Activated T-cell treated with anti-CD3 and anti-CD28 coated beads for 1 hour (primary cell): ENCODE measurements around the gene FARP1.

Source experiments
- DNase-seq: peaks from one replicate; pipeline ENCODE4 v3.0.0-alpha.2; 2020; ENCODE audit warnings: low read depth

The FARP1 gene

GRCh38 chr13:98284679-98285078 is 141.8 kb downstream of the FARP1 start:
- DNase-seq: no peak

GRCh38 chr13:98285317-98285716 is 142.4 kb downstream of the FARP1 start:
- no peak for DNase-seq

DNA sequence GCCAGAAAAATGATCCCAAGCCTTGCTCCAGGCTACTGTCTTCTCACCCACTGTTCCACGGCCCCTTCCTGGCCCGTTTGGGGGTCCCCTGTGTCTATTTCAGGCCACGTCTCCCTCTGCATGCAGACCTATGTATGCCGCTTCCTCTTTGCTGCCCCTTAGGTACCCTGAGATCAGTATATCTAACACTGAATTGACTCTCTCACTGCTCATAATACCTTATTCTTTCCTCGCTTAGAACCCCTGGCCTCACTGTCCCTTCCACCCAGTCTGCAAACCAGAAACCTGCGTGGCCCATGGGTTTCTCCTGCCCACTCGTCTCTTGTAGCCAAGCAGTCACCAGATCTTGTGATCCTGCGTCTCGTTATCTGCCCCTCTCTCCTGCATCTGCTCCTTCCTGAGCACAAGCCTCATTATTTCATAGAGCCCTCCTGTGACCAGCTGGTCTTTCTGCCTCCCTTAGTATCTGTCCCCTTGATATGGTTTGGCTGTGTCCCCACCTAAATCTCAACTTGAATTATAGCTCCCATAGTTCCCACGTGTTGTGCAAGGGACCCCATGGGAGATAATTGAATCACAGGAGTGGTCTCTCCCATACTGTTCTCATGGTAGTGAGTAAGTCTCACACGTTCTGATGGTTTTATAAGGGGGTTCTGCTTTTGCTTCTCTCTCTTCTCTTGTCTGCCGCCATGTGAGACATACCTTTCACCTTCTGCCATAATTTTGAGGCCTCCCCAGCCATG is 143.1 kb downstream of the FARP1 start:
- DNase-seq: no peak

GRCh38 chr13:98286799-98287198 is 143.9 kb downstream of the FARP1 start:
- no peak for DNase-seq

GRCh38 chr13:98288211-98288610 is 145.3 kb downstream of the FARP1 start:
- DNase-seq: no peak

GRCh38 chr13:98289339-98289945 is 146.5 kb downstream of the FARP1 start:
- no peak for DNase-seq

DNA sequence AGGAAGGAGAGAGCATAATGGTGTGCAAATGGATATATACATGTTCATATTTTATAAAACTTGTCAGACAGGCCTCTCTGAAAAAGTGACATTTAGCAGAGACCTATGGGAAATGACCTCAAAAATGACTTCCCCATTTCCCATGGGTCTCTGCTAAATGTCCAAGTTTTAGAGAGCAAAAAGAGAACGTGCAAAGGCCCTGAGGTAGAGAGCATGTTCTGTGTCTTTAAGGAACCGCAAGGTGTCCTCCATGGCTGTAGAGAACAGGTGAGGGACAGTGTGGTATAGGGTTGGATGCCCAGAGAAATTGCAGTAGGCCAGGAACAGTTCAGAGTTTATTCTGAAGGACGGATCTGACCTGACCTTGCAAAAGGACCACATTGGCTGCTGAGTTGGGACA is 147.4 kb downstream of the FARP1 start:
- DNase-seq: no peak

DNA sequence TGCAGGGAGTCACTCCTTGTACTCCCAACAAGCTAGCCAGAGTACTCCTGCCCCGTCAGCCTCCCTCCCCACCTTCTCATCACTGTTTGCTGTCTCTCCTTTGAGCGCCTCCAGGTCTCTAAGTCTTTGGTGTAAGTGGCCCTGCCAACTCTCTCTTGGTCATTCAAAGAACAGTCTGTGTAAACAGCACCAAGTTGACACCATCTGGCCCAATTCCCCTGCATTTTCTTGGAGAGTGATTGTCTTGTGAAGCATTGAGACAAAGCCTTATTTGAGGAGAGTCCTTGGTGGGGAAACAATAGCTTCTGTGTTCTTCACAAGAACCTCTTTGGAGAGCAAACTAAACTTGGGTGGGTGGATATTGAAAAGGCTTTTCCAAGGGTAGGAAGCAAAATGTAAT is 148.8 kb downstream of the FARP1 start:
- DNase-seq: no peak

GRCh38 chr13:98293103-98293502 is 150.2 kb downstream of the FARP1 start:
- DNase-seq: no peak

- DNase-seq: no peak
Measured at GRCh38 chr13:98293570-98294142, 150.8 kb downstream of the FARP1 start.

DNA sequence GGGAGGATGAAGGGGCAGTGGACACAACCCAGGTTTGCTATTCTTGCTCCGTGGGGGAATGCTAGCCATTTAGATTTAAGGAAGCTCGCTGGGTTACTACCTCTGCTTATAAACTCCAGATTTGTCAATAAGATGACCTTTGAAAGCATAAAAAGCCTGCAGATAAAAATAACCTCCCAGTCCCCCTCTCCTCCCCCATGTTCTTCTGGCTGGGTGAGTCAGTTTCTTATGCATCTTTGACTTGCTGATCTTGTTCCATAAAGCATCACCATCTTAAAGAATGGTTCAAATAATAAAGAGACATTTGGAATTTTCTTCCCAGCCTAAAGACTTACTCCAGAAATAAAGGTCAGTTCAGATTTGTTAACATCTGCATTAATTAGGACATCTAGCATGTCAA is 152.5 kb downstream of the FARP1 start:
- no peak for DNase-seq

GRCh38 chr13:98297051-98297450 is 154.2 kb downstream of the FARP1 start:
- no peak for DNase-seq

DNA sequence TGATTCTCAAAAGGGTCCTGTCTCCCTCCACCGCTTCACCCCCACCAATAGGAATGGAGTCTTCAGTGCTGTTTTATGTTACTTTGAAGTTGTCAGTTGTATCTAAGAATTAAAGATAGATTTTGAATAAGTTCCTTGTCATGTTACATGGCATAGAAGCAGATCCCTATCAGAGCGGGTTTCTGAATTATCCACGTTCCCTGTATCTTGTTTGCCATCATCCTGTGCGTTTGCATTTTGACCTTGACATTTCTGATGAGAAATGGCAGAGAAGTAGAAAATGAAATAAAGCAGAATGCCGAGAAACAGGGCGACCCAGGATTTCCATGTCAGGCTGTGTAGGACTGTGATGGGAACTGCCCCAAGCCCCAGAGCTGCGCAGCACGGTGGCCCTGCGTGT is 154.9 kb downstream of the FARP1 start:
- no peak for DNase-seq

DNA sequence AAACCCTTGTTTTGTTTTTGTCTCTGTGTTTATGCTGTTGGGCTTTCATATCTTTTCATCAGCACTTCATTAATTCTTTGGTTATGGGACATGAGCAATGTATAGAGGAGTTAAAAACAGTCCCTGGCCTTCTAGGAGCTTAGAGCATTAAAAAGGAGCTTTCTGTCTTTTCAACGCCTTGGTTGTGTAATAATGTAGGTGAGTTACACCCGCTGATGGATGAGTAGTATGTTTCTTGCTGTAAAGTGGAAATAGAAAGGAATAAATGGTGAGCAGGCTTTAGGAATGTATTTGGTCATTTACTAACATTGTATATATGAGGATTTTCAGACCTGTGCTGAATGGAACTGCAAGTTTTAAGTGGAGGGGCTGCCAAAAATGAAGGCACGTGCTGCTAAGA is 155.7 kb downstream of the FARP1 start:
- no peak for DNase-seq

DNA sequence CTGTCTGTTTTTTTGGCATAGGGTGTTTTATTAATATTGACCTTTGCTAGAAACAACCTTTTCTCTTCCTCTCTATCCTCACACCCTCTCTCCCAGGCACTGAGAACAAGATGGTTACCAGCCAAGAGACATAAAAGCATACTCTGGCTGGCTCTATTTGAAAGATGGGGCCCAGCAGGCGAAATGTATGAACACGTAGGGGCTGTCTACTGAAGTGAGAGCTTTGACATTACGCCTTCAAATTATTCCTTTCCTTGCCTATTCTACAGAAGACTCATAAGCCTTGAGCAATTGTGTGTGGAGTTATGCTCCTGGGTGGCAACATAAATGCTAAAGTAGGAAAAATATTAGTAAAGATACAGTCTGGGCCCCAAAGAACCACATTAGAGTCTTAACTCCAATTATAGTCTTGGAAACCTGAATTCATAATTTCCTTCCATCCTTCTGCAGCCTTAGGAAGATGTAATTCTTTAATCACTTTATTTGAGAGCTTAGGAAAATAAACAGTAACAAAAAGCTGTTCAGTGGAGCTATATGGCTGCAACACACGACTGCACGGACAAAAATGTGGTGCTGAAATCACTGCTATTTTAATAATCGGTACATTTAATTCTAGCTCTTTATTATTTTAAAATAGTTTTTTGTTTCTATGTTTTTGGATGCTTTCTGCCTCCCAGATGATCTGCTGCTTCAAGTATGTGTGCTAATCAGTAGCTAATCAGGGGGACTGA is 156.5 kb downstream of the FARP1 start:
- DNase-seq: no peak

DNA sequence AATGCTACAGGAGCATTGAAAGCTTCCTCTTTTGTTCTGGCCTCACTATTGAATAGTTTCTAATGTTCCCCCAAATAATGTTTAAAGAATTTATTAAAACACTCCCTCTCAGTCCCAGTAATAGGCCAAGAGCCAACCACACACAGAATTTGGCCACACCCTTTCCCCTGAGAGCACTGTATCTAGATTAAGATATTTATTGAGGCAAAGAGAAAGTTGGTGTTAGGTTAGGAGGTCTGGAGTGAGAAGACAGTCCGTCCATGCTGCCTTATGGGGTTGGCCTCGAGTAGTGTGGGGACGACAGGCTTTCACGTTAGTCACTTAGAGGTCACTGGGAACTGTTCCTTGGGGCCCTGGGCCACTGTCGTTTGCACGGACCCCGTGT is 157.1 kb downstream of the FARP1 start:
- no peak for DNase-seq

DNA sequence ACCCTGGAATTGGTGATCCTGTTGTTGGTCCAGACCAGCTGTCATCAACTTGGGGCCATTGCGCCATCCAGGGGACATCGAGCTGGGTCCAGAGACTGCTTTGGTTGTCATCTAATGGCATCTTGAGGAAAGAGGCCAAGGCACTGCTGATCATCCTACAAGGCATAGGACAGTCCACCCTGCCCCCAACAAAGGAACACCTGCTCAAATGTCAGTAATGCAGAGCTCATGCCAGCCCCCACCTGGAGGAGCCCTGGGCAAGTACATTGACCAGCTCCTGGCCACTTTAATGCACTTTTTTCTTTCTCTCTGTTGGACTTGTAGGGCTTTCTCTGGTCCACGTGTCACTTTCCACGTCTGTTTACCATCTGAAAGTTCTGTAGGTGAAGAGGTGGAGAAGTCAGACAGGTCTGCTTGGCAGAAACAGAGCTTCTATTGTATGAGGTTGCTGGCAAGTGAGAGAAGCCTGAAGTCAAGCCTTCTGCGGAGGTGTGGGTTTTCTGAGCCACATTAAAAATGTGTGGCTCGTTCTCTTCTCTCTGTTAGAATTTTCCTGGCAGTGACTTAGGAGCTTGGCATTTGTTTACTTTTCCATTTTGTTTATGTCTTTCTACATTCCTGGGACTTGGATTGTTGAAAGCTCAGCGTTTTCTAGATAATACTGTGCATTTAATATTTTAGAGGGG is 158.2 kb downstream of the FARP1 start:
- no peak for DNase-seq

GRCh38 chr13:98301721-98302120 is 158.8 kb downstream of the FARP1 start:
- DNase-seq: no peak

DNA sequence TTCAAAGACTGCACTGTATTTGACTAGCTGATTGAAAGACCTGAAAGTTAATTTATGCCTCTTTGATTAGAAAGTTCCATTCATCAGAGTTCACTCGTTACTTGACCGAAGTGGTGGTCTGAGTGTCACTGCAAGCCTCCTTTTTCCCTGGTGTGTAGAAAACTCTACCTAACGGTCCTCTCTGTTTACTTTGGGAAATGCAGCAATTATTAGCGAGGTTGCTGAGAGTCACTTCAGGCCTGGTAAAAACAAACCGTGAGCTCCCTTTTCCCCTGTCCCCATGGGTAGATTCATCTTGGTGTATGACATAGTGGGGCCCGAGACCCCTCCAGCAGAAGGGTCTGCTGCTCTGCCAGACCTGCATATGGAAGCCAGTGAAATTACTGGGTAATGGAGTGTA is 161.0 kb downstream of the FARP1 start:
- no peak for DNase-seq

DNA sequence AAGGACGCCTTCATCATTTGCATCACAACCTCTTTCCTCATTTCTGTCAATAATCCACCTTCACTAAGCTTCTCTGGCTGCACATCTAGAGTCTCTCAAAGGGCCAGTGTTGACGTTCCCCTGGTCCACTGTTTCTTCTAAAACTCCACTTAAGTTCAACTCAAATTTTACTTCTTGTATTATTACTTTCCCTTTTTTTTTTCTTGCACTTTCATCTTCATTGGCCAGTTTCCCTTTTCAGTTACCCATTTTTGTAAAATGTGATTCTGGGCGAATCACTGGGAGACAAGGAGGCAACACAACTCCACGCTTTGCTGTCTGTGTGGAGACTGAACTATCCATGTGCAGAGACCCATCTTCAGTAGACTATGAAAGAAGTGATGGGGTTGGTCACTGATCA is 162.8 kb downstream of the FARP1 start:
- DNase-seq: no peak

- no peak for DNase-seq
Measured at GRCh38 chr13:98307463-98308085, 164.7 kb downstream of the FARP1 start.
